Thyroid gland (tissue), 4 donors: ENCODE data around the gene COL18A1. TPM values are rescaled to one million over a fixed set of nuclear protein-coding genes. Genes with fewer than 3 reads are reported as not detected.
"Not testable (repeated sequence)": the region's sequence is repeated elsewhere in the genome, so short reads cannot be mapped to it uniquely, and the experiment has no call there.

Experiments
- DNase-seq, 2 donors: peaks; one replicate each; pipeline ENCODE4 v3.0.0-alpha.2; 2019
- H3K27ac ChIP-seq, 3 donors: fragments of 200-600 bp; sonication (generic); 1 replicate in 2 of 3; 2 replicates in 1 of 3; pipeline ENCODE4 v1.5.1; 2016 to 2019; ENCODE audit warnings: mild to moderate bottlenecking in 1 of 3, moderate library complexity in 1 of 3
- H3K27me3 ChIP-seq: fragments of 200-600 bp; sonication (generic); one replicate; pipeline ENCODE4 v1.5.1; 2019
- H3K36me3 ChIP-seq, 2 donors: fragments of 200-600 bp; sonication (generic); one replicate each; pipeline ENCODE4 v1.5.1; 2016 to 2019
- H3K4me1 ChIP-seq, 2 donors: fragments of 200-600 bp; sonication (generic); one replicate each; pipeline ENCODE4 v1.5.1; 2017 to 2019
- H3K4me3 ChIP-seq, 3 donors: fragments of 200-600 bp; sonication (generic); replicated peaks in 1 of 3; 1 replicate in 2 of 3; 2 replicates in 1 of 3; pipeline ENCODE4 v1.5.1; 2016; ENCODE audit warnings: mild to moderate bottlenecking in 1 of 3
- H3K9me3 ChIP-seq: fragments of 200-600 bp; sonication (generic); one replicate; pipeline ENCODE4 v1.5.1; 2017
- POLR2A ChIP-seq, 2 donors: fragments of 450-650 bp; IDR thresholded peaks; one replicate each; pipeline ENCODE4 v1.6.1; 2017; ENCODE audit warnings: antibody characterized with exemption in 2 of 2, mild to moderate bottlenecking in 2 of 2, moderate library complexity in 1 of 2
- WGBS, 2 donors: methylation state at CpG; one replicate each; pipeline ENCODE4 v1.1.5; 2017; 5-methylcytosine and 5-hydroxymethylcytosine counted together
- intact Hi-C: fragments of 100-400 bp; cut with DNase I; formaldehyde crosslinking; loops from one replicate; pipeline ENCODE4 v1.15.1; 2023
- total RNA-seq, 4 donors: library from RNA; depleted of rRNA; stranded (reverse); fragments of >200 nt; gene quantifications; one replicate each; pipeline ENCODE4 v1.2.3, GENCODE V29; 2016
- TF ChIP-seq, protein P1 (sequence below), 6 experiments: fragments of 200-600 bp in 3 of 6; fragments of 450-650 bp in 3 of 6; sonication (generic) in 3 of 6; IDR thresholded peaks; one replicate each; pipeline ENCODE4 v1.5.1; 2016 to 2019; ENCODE audit warnings: antibody characterized with exemption in 6 of 6, mild to moderate bottlenecking in 2 of 6, inconsistent platforms in 1 of 6, moderate library complexity in 1 of 6

The COL18A1 gene
- total RNA-seq, 4 donors from 2014 or later: 105 to 264 (median 238) TPM

DNA sequence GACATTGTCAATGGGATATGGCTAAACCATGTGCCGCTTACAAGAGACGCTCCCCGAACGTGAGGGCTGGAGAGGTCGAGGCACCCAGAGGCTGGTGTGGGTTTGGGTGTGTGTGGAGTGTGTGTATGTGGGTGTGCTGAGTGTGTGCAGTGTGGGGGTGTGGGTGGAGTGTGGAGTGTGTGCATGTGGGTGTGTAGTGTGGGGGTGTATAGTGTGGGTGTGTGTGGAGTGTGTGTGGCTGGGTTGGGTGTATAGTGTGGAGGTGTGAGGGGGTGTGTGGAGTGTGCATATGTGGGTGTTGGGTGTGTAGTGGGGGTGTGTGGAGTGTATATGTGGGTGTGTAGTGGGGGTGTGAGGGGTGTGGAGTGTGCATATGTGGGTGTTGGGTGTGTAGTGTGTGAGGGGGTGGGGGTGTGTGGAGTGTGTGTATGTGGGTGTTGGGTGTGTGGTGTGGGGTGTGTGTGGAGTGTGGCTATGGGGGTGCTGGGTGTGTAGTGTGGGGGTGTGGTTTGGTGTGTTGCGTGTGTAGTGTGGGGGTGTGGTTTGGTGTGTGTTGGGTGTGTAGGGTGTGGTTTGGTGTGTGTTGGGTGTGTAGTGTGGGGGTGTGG lies 95.1 kb downstream of the COL18A1 start:
- DNase-seq: no peak
- Histone ChIP-seq H3K4me3 (no peak overlapping the region), H3K4me1 (no peaks in the 10 kb centered on the region), H3K27me3 (no peaks in the 10 kb centered on the region), H3K36me3 (peaks cover 8 to 14% of the 10 kb centered on the region in 2 donors), H3K9me3 (no peaks in the 10 kb centered on the region), H3K27ac (no peak overlapping the region)
- intact Hi-C loops: no loop called here
- WGBS, 2 donors: 78 to 95% methylated on average over 5 to 6 of the region's 6 CpGs
- TF ChIP-seq, protein P1, sequence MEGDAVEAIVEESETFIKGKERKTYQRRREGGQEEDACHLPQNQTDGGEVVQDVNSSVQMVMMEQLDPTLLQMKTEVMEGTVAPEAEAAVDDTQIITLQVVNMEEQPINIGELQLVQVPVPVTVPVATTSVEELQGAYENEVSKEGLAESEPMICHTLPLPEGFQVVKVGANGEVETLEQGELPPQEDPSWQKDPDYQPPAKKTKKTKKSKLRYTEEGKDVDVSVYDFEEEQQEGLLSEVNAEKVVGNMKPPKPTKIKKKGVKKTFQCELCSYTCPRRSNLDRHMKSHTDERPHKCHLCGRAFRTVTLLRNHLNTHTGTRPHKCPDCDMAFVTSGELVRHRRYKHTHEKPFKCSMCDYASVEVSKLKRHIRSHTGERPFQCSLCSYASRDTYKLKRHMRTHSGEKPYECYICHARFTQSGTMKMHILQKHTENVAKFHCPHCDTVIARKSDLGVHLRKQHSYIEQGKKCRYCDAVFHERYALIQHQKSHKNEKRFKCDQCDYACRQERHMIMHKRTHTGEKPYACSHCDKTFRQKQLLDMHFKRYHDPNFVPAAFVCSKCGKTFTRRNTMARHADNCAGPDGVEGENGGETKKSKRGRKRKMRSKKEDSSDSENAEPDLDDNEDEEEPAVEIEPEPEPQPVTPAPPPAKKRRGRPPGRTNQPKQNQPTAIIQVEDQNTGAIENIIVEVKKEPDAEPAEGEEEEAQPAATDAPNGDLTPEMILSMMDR (IDR thresholded peaks at IDR 0.05): no peak
- no peak for TF ChIP-seq POLR2A (IDR thresholded peaks at IDR 0.05)

DNA sequence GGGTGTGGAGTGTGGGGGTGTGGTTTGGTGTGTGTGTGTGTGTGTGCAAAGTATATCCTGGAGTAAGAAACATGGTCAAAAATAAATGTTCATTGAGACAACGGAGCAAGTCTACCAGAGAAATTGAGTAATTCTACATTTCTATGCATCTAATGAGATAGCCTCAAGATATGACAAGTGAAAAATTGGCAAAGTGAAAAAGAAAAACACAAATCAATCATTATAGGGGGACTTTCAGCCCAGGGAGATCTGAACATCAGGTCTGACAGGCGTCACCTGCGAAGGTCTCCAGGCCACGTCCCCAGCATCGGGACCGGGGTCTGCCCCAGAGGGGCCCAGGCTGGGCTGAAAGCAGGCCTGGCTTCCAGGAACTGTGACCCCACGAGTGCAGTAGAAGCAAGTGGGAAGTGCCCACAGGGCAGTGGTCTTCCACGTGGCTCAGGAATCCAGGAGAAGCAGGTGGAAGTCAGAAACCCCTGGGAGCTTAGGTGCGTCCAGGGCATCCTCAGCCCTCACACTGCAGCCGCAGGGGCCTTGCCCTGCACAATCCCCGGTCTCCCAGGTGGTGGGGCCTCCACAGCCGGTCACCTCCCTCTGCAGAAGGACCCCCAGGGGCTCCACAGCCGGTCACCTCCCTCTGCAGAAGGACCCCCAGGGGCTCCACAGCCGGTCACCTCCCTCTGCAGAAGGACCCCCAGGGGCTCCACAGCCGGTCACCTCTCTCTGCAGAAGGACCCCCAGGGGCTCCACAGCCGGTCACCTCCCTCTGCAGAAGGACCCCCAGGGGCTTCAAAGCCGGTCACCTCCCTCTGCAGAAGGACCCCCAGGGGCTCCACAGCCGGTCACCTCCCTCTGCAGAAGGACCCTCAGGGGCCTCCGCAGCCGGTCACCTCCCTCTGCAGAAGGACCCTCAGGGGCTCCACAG lies 96.4 kb downstream of the COL18A1 start:
- H3K27ac ChIP-seq, intact Hi-C loops, H3K4me1 ChIP-seq, DNase-seq, H3K4me3 ChIP-seq, H3K9me3 ChIP-seq, H3K27me3 ChIP-seq: not testable (repeated sequence)
- 88 to 91% methylated on average over 9 to 12 of the region's 20 CpGs for WGBS, 2 donors
- peaks cover 8 to 12% of the 10 kb centered on the region in 2 donors for H3K36me3 ChIP-seq

DNA sequence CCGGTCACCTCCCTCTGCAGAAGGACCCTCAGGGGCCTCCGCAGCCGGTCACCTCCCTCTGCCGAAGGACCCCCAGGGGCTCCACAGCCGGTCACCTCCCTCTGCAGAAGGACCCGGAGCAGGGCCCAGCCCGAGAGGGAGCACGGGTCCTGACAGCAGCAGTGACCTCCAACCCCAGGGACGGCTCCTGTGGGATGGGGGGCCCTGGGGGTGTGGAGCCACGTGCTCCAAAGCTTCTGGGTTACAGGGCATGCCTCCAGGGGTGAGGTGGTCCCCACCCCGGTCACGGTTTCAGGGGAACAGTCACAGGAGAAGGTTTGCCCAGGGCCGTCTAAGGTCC lies 97.0 kb downstream of the COL18A1 start:
- no peak for TF ChIP-seq POLR2A (IDR thresholded peaks at IDR 0.05)
- TF ChIP-seq, protein P1 (IDR thresholded peaks at IDR 0.05): no peak
- no peak overlapping the region for H3K4me3 ChIP-seq
- peaks cover 8 to 10% of the 10 kb centered on the region in 2 donors for H3K36me3 ChIP-seq
- H3K27ac ChIP-seq: no peak overlapping the region
- WGBS, 2 donors: 80 to 82% methylated on average over 2 to 8 of the region's 13 CpGs
- no peak for DNase-seq
- intact Hi-C loops: no loop called here
- H3K27me3 ChIP-seq: no peaks in the 10 kb centered on the region
- H3K4me1 ChIP-seq: no peaks in the 10 kb centered on the region
- H3K9me3 ChIP-seq: no peaks in the 10 kb centered on the region

DNA sequence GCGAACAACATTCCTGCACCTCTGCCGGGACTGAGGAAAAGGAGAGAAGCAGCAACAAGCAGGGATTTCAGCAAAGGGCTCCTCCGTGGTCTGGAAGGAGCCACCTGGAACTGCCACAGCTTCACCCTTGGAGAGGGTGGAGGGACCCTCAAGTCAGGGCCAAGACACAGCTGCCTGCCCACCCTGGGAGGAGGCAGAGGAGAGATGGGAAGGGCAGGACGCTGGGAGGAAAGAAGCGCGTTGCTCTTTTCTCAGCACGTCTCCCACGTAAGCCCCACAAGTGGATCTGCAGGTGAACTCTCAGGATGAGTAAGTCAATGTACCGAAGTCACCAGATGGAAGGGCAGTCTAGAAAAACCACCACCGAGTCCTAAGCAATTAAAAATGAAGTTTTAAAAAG lies 97.6 kb downstream of the COL18A1 start:
- TF ChIP-seq, protein P1 (IDR thresholded peaks at IDR 0.05): no peak
- no peak for TF ChIP-seq POLR2A (IDR thresholded peaks at IDR 0.05)
- H3K4me1 ChIP-seq: no peaks in the 10 kb centered on the region
- no peak overlapping the region for H3K4me3 ChIP-seq
- H3K27ac ChIP-seq: no peak overlapping the region
- H3K9me3 ChIP-seq: no peaks in the 10 kb centered on the region
- H3K27me3 ChIP-seq: no peaks in the 10 kb centered on the region
- peaks cover 7 to 8% of the 10 kb centered on the region in 2 donors for H3K36me3 ChIP-seq
- no peak for DNase-seq
- 91% methylated on average over 10 of the region's 10 CpGs for WGBS, 2 donors
- intact Hi-C loops: no loop called here

DNA sequence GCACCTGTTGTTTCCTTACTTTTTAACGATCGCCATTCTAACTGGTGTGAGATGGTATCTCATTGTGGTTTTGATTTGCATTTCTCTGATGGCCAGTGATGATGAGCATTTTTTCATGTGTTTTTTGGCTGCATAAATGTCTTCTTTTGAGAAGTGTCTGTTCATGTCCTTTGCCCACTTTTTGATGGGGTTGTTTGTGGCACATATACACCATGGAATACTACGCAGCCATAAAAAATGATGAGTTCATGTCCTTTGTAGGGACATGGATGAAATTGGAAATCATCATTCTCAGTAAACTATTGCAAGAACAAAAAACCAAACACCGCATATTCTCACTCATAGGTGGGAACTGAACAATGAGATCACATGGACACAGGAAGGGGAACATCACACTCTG lies 98.3 kb downstream of the COL18A1 start:
- H3K27me3 ChIP-seq, H3K9me3 ChIP-seq, H3K27ac ChIP-seq, H3K4me1 ChIP-seq, DNase-seq, H3K36me3 ChIP-seq, intact Hi-C loops, H3K4me3 ChIP-seq: not testable (repeated sequence)
- 98 to 99% methylated on average over 3 to 4 of the region's 4 CpGs for WGBS, 2 donors

DNA sequence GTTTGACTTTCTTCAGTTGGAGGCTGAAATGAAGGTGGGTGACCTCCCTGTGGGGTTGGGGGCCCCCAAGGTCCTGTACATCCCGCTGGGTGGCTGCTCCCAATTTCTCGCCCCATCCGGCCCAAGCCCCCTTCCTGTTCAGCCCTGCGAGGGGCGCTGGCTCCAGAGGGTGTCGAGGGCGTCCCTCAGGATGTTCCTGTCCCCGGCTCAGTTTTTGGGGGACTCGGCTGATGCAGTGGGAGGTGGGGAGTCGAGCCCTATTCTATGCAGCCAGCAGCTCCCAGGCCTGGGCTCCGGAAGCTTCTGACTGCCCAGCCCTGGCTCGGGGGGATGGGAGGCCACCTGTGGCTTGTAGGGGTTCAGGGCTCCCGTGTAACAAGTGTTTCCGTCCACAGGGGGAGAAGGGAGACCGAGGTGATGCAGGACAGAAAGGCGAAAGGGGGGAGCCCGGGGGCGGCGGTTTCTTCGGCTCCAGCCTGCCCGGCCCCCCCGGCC lies 99.1 kb downstream of the COL18A1 start:
- intact Hi-C loops: no loop called here
- 92 to 95% methylated on average over 12 to 20 of the region's 22 CpGs for WGBS, 2 donors

More for the DNA sequence above, 99.1 kb downstream of the COL18A1 start:
- no peak overlapping the region for H3K4me3 ChIP-seq
- H3K9me3 ChIP-seq: no peaks in the 10 kb centered on the region
- DNase-seq: no peak
- H3K27ac ChIP-seq: no peak overlapping the region
- no peaks in the 10 kb centered on the region for H3K27me3 ChIP-seq
- H3K4me1 ChIP-seq: no peaks in the 10 kb centered on the region
- TF ChIP-seq, protein P1 (IDR thresholded peaks at IDR 0.05): no peak
- TF ChIP-seq POLR2A (IDR thresholded peaks at IDR 0.05): no peak
- H3K36me3 ChIP-seq: peaks cover 0 to 5% of the 10 kb centered on the region in 2 donors
